ENCODE results near the gene RASA3. TPM values are rescaled to one million over a fixed set of nuclear protein-coding genes. Genes with fewer than 3 reads are reported as not detected.

The RASA3 gene
- total RNA-seq, 2 donors from 2014 or later = 4.4 to 7.2 TPM

GRCh38 chr13:113962386-113962785, 170.0 kb downstream of the RASA3 start:
- H3K9me3 ChIP-seq = no peaks in the 10 kb centered on the region
- H3K36me3 ChIP-seq = no peaks in the 10 kb centered on the region
- H3K4me1 ChIP-seq = no peaks in the 10 kb centered on the region
- no peaks in the 10 kb centered on the region for H3K27me3 ChIP-seq
- H3K9ac ChIP-seq (ENCODE audit: low read depth in 2 of 2, low read length in 2 of 2) = no peak overlapping the region
- TF ChIP-seq, protein P1, sequence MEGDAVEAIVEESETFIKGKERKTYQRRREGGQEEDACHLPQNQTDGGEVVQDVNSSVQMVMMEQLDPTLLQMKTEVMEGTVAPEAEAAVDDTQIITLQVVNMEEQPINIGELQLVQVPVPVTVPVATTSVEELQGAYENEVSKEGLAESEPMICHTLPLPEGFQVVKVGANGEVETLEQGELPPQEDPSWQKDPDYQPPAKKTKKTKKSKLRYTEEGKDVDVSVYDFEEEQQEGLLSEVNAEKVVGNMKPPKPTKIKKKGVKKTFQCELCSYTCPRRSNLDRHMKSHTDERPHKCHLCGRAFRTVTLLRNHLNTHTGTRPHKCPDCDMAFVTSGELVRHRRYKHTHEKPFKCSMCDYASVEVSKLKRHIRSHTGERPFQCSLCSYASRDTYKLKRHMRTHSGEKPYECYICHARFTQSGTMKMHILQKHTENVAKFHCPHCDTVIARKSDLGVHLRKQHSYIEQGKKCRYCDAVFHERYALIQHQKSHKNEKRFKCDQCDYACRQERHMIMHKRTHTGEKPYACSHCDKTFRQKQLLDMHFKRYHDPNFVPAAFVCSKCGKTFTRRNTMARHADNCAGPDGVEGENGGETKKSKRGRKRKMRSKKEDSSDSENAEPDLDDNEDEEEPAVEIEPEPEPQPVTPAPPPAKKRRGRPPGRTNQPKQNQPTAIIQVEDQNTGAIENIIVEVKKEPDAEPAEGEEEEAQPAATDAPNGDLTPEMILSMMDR (IDR thresholded peaks at IDR 0.05) = no peak
- intact Hi-C loops (cut with DNase I) = no loop called here
- H3K27ac ChIP-seq = no peak overlapping the region
- no peak for DNase-seq
- H3K4me3 ChIP-seq = no peak overlapping the region

- intact Hi-C loops (cut with DNase I) = no loop called here
- no peak overlapping the region for H3K9ac ChIP-seq (ENCODE audit: low read depth in 2 of 2, low read length in 2 of 2)
- no peaks in the 10 kb centered on the region for H3K4me1 ChIP-seq
- no peak for DNase-seq
- TF ChIP-seq, protein P1 (IDR thresholded peaks at IDR 0.05) = no peak
- H3K27ac ChIP-seq = no peak overlapping the region
- H3K9me3 ChIP-seq = no peaks in the 10 kb centered on the region
- H3K36me3 ChIP-seq = no peaks in the 10 kb centered on the region
- no peak overlapping the region for H3K4me3 ChIP-seq
- no peaks in the 10 kb centered on the region for H3K27me3 ChIP-seq
Observed at GRCh38 chr13:113960276-113960948, 172.0 kb downstream of the RASA3 start.

- TF ChIP-seq, protein P1 (IDR thresholded peaks at IDR 0.05) = no peak
- Histone ChIP-seq H3K4me1 (no peaks in the 10 kb centered on the region), H3K9me3 (no peaks in the 10 kb centered on the region), H3K27ac (no peak overlapping the region), H3K27me3 (no peaks in the 10 kb centered on the region), H3K36me3 (no peaks in the 10 kb centered on the region), H3K9ac (ENCODE audit: low read depth in 2 of 2, low read length in 2 of 2) (no peak overlapping the region), H3K4me3 (no peak overlapping the region)
- no peak for DNase-seq
- intact Hi-C loops (cut with DNase I) = no loop called here
Observed at GRCh38 chr13:113959198-113959597, 173.2 kb downstream of the RASA3 start.

- Histone ChIP-seq H3K9ac (ENCODE audit: low read depth in 2 of 2, low read length in 2 of 2) (no peak overlapping the region), H3K27me3 (no peaks in the 10 kb centered on the region), H3K4me1 (no peaks in the 10 kb centered on the region), H3K36me3 (no peaks in the 10 kb centered on the region), H3K4me3 (no peak overlapping the region), H3K27ac (no peak overlapping the region), H3K9me3 (no peaks in the 10 kb centered on the region)
- no peak for DNase-seq
- TF ChIP-seq, protein P1 (IDR thresholded peaks at IDR 0.05) = no peak
- intact Hi-C loops (cut with DNase I) = no loop called here
Observed at GRCh38 chr13:113958373-113958772, 174.1 kb downstream of the RASA3 start.

- H3K4me1 ChIP-seq = no peaks in the 10 kb centered on the region
Observed at GRCh38 chr13:113956571-113956970, 175.9 kb downstream of the RASA3 start.

More at GRCh38 chr13:113956571-113956970, 175.9 kb downstream of the RASA3 start:
- Histone ChIP-seq H3K27me3 (no peaks in the 10 kb centered on the region), H3K27ac (no peak overlapping the region), H3K36me3 (no peaks in the 10 kb centered on the region), H3K9ac (ENCODE audit: low read depth in 2 of 2, low read length in 2 of 2) (no peak overlapping the region), H3K9me3 (no peaks in the 10 kb centered on the region), H3K4me3 (no peak overlapping the region)
- TF ChIP-seq, protein P1 (IDR thresholded peaks at IDR 0.05) = no peak
- intact Hi-C loops (cut with DNase I) = no loop called here
- DNase-seq = no peak

Data from colonic mucosa (tissue), 4 donors.